ENCODE results near the gene PPM1H. TPM values are rescaled to one million over a fixed set of nuclear protein-coding genes. Genes with fewer than 3 reads are reported as not detected.

PPM1H gene
- polyA plus RNA-seq, 1 of the 3 experiments (the other 2 are of a cell fraction): 0.13 TPM

DNA sequence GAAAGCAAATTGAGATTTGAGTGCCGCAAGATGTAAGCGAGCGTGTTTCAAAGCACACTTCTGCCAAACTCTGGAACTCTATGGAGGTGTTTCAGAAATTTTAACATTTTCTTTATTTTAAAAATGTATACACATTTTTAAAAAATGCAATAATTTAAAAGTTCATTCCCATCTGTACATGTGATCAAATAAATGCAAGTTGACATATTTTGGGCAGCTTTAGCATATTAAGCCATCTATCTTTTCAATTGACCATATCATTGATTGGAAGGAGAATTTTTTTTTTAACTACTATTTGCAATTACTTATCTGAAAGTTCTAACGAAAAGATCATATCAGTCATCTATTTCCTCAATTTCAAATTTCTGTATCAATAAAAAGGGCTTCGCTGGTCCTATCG is 101.3 kb downstream of the PPM1H start:
- TF ChIP-seq RFX5 (IDR thresholded peaks at IDR 0.05; ENCODE audit: low read length) (no peak), RAD21 (IDR thresholded peaks at IDR 0.05; ENCODE audit: low read length) (no peak), FOXM1 (IDR thresholded peaks at IDR 0.05; ENCODE audit: low read depth) (no peak), CHD2 (IDR thresholded peaks at IDR 0.05; ENCODE audit: low read length, partially characterized antibody) (no peak), RXRA (IDR thresholded peaks at IDR 0.05; ENCODE audit: borderline replicate concordance, low read depth) (no peak), NRF1 (IDR thresholded peaks at IDR 0.05; ENCODE audit: low read depth, low read length) (no peak), TCF12 (IDR thresholded peaks at IDR 0.05) (no peak), YY1 (IDR thresholded peaks at IDR 0.05; ENCODE audit: low read depth) (no peak), SIN3A (IDR thresholded peaks at IDR 0.05; ENCODE audit: borderline replicate concordance, low read depth, low read length) (no peak), JUND (IDR thresholded peaks at IDR 0.05) (no peak), MEF2A (IDR thresholded peaks at IDR 0.05; ENCODE audit: borderline replicate concordance, low read depth) (no peak), SMC3 (IDR thresholded peaks at IDR 0.05; ENCODE audit: low read depth, low read length) (no peak), GATA2 (CRISPR knock-in tag; IDR thresholded peaks at IDR 0.05) (no peak), NFIC (IDR thresholded peaks at IDR 0.05; ENCODE audit: borderline replicate concordance) (no peak), ELF1 (IDR thresholded peaks at IDR 0.05) (no peak)
- TF ChIP-seq, protein P1, sequence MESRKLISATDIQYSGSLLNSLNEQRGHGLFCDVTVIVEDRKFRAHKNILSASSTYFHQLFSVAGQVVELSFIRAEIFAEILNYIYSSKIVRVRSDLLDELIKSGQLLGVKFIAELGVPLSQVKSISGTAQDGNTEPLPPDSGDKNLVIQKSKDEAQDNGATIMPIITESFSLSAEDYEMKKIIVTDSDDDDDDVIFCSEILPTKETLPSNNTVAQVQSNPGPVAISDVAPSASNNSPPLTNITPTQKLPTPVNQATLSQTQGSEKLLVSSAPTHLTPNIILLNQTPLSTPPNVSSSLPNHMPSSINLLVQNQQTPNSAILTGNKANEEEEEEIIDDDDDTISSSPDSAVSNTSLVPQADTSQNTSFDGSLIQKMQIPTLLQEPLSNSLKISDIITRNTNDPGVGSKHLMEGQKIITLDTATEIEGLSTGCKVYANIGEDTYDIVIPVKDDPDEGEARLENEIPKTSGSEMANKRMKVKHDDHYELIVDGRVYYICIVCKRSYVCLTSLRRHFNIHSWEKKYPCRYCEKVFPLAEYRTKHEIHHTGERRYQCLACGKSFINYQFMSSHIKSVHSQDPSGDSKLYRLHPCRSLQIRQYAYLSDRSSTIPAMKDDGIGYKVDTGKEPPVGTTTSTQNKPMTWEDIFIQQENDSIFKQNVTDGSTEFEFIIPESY (IDR thresholded peaks at IDR 0.05; ENCODE audit: borderline replicate concordance, low read depth): no peak
- TF ChIP-seq, protein P2, sequence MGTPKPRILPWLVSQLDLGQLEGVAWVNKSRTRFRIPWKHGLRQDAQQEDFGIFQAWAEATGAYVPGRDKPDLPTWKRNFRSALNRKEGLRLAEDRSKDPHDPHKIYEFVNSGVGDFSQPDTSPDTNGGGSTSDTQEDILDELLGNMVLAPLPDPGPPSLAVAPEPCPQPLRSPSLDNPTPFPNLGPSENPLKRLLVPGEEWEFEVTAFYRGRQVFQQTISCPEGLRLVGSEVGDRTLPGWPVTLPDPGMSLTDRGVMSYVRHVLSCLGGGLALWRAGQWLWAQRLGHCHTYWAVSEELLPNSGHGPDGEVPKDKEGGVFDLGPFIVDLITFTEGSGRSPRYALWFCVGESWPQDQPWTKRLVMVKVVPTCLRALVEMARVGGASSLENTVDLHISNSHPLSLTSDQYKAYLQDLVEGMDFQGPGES (IDR thresholded peaks at IDR 0.05; ENCODE audit: low read depth, low read length): no peak
- TF ChIP-seq, protein P3, sequence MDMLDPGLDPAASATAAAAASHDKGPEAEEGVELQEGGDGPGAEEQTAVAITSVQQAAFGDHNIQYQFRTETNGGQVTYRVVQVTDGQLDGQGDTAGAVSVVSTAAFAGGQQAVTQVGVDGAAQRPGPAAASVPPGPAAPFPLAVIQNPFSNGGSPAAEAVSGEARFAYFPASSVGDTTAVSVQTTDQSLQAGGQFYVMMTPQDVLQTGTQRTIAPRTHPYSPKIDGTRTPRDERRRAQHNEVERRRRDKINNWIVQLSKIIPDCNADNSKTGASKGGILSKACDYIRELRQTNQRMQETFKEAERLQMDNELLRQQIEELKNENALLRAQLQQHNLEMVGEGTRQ (IDR thresholded peaks at IDR 0.05; ENCODE audit: borderline replicate concordance, low read depth, low read length): no peak
- TF ChIP-seq, protein P4, sequence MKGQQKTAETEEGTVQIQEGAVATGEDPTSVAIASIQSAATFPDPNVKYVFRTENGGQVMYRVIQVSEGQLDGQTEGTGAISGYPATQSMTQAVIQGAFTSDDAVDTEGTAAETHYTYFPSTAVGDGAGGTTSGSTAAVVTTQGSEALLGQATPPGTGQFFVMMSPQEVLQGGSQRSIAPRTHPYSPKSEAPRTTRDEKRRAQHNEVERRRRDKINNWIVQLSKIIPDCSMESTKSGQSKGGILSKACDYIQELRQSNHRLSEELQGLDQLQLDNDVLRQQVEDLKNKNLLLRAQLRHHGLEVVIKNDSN (IDR thresholded peaks at IDR 0.05; ENCODE audit: borderline replicate concordance, low read depth): no peak
- TF ChIP-seq, protein P5, sequence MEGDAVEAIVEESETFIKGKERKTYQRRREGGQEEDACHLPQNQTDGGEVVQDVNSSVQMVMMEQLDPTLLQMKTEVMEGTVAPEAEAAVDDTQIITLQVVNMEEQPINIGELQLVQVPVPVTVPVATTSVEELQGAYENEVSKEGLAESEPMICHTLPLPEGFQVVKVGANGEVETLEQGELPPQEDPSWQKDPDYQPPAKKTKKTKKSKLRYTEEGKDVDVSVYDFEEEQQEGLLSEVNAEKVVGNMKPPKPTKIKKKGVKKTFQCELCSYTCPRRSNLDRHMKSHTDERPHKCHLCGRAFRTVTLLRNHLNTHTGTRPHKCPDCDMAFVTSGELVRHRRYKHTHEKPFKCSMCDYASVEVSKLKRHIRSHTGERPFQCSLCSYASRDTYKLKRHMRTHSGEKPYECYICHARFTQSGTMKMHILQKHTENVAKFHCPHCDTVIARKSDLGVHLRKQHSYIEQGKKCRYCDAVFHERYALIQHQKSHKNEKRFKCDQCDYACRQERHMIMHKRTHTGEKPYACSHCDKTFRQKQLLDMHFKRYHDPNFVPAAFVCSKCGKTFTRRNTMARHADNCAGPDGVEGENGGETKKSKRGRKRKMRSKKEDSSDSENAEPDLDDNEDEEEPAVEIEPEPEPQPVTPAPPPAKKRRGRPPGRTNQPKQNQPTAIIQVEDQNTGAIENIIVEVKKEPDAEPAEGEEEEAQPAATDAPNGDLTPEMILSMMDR (IDR thresholded peaks at IDR 0.05): no peak
- H3K4me2 ChIP-seq: no peak overlapping the region
- ChIA-PET CTCF (interaction anchor here (1.1 kb wide), 1 partner anchor 20 kb away, joined by 3 read pairs; no protein-coding TSS in a partner anchor), POLR2A (no interaction called here)
- no peak overlapping the region for H3K27ac ChIP-seq (ENCODE audit: low read depth in 2 of 2, low read length in 1 of 2)
- no peaks in the 10 kb centered on the region for H3K79me2 ChIP-seq (ENCODE audit: insufficient read depth)
- H3K36me3 ChIP-seq (replicated peaks in 1 of 2; ENCODE audit: control insufficient read depth in 1 of 2, insufficient read depth in 2 of 2, low read length in 1 of 2): no peaks in the 10 kb centered on the region
- H3K9ac ChIP-seq: no peak overlapping the region
- no peak overlapping the region for H2AFZ ChIP-seq (ENCODE audit: low read depth)
- no peak for DNase-seq
- no peaks in the 10 kb centered on the region for H3K9me2 ChIP-seq
- H3K9me3 ChIP-seq: no peaks in the 10 kb centered on the region
- H3K27me3 ChIP-seq (ENCODE audit: insufficient read depth): no peaks in the 10 kb centered on the region
- WGBS (ENCODE audit: low lambda C conversion rate): 87% methylated on average over 6 of the region's 6 CpGs
- H3F3A ChIP-seq (replicated peaks; ENCODE audit: insufficient read depth): no peaks in the 10 kb centered on the region
- H4K20me1 ChIP-seq (ENCODE audit: insufficient read depth): no peaks in the 10 kb centered on the region
- H3K4me3 ChIP-seq (ENCODE audit: low read depth in 2 of 2, low read length in 1 of 2): no peak overlapping the region
- no peaks in the 10 kb centered on the region; a peak in 1 of 4 replicates for H3K4me1 ChIP-seq (ENCODE audit: control insufficient read depth in 1 of 2, insufficient read depth in 2 of 2, low read depth in 1 of 2, low read length in 1 of 2)
